H1 (cell line): Measurements from ENCODE around the gene PTPA. TPM values are rescaled to one million over a fixed set of nuclear protein-coding genes. Genes with fewer than 3 reads are reported as not detected.

Source experiments
- CHD2 ChIP-seq: IDR thresholded peaks from 2 replicates; pipeline ENCODE4 v1.6.1; 2012; ENCODE audit warnings: low read length, improper control_type of control experiment
- CREB1 ChIP-seq: IDR thresholded peaks from 2 replicates; pipeline ENCODE4 v1.6.1; 2012; ENCODE audit warnings: inconsistent platforms
- JUND ChIP-seq: IDR thresholded peaks from 2 replicates; pipeline ENCODE4 v1.6.1; 2011; ENCODE audit warnings: mild to moderate bottlenecking, improper control_type of control experiment, low read length
- KDM5A ChIP-seq: fragments of 200-600 bp; IDR thresholded peaks from 2 replicates; pipeline ENCODE4 v1.7.1; 2012; ENCODE audit warnings: mild to moderate bottlenecking, low read length, inconsistent platforms, mixed read lengths
- POLR2AphosphoS5 ChIP-seq: IDR thresholded peaks from 2 replicates; pipeline ENCODE4 v1.6.1; 2011; ENCODE audit warnings: low read depth, low read length
- RAD21 ChIP-seq, 2 experiments: IDR thresholded peaks in 1 of 2; conservative IDR thresholded peaks in 1 of 2; 2 replicates each; pipeline ENCODE4 v1.6.1; 2011; ENCODE audit warnings: low read depth in 2 of 2, low read length in 2 of 2, improper control_type of control experiment in 1 of 2, inconsistent platforms in 1 of 2, mild to moderate bottlenecking in 1 of 2, moderate library complexity in 1 of 2
- RBBP5 ChIP-seq: IDR thresholded peaks from 2 replicates; pipeline ENCODE4 v1.7.1; 2012; ENCODE audit warnings: low read depth, mild to moderate bottlenecking, inconsistent platforms, low read length, moderate library complexity, borderline replicate concordance
- RXRA ChIP-seq: IDR thresholded peaks from 2 replicates; pipeline ENCODE4 v1.6.1; 2011; ENCODE audit warnings: low read depth, mild to moderate bottlenecking, low read length, moderate library complexity; ENCODE audit not compliant: insufficient read depth
- SIRT6 ChIP-seq: IDR thresholded peaks from one replicate; pipeline ENCODE4 v1.7.1; 2012; ENCODE audit warnings: low read length, inconsistent platforms
- TCF12 ChIP-seq: IDR thresholded peaks from 2 replicates; pipeline ENCODE4 v1.6.1; 2011; ENCODE audit warnings: low read depth, mild to moderate bottlenecking, low read length
- polyA plus RNA-seq, 7 experiments: library from polyadenylated mRNA; depleted of rRNA in 3 of 7; stranded (reverse) in 5 of 7; unstranded in 2 of 7; fragments of >200 nt in 5 of 7; fragments of 200-250 nt in 2 of 7; gene quantifications; 1 replicate in 5 of 7; 2 replicates in 1 of 7; 4 replicates in 1 of 7; pipeline versions ENCODE4 v1.2.1 to v1.2.3, GENCODE V29; 2011 to 2013; ENCODE audit warnings: missing spikeins in 2 of 7, mixed read lengths in 2 of 7
- total RNA-seq: library from RNA; stranded (reverse); fragmentation: NEBNext Ultra II Directional; extraction: Animal tissue kit (Norgen Biotek cat#: 25700); gene quantifications from 2 replicates; pipeline ENCODE4 v1.2.1, GENCODE V29; 2021
- TF ChIP-seq, protein P1 (sequence below): fragments of 300-600 bp; sonication (generic); IDR thresholded peaks from 2 replicates; pipeline ENCODE4 v1.7.1; 2012; ENCODE audit warnings: low read length, moderate library complexity, mild to moderate bottlenecking, inconsistent platforms; ENCODE audit not compliant: insufficient replicate concordance

The PTPA gene
- total and polyA plus RNA-seq, 2 of the 8 experiments (the other 6 are each of a cell fraction or from before 2014, with no cell fraction given) = 114 to 145 TPM

DNA sequence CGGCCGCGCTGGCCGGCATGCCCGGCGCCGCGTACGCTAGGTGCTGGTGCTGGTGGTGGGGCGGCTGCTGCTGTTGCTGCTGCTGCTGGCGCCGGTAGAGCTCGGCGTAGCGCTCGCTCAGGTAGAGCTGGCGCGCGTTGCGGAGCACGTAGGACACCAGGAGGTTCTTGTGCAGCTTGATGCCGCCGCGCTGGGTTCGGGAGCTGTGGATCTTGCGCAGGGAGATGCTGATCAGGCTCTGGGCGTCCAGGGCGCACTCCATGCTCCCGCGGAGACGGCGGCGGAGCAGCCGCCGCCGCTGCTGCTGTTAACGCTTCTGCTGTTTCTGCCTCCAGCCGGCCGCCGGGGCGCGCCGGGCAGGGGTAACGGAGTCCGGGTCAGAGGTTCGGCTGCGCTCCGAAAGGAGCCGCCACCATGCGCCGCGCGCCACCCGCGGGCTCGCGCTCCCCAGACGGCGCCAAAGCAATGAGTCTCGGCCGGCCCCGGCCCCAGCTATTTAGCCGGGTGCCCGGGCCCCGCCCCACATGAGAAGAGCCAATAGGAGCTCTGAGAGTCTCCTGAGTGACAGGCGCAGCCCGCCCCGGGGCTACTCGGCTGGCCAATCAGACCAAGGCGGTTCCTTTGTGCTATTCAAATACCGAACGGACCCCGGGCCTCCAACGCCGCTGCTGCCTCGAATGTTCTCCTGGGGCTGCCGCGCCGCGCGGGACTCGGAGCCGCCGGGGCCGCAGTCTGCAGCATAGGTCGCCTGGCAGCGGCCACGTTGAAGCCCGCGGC is 66.8 kb downstream of the PTPA start, which contains the start of gene IER5L (continued):
- TF ChIP-seq, protein P1, sequence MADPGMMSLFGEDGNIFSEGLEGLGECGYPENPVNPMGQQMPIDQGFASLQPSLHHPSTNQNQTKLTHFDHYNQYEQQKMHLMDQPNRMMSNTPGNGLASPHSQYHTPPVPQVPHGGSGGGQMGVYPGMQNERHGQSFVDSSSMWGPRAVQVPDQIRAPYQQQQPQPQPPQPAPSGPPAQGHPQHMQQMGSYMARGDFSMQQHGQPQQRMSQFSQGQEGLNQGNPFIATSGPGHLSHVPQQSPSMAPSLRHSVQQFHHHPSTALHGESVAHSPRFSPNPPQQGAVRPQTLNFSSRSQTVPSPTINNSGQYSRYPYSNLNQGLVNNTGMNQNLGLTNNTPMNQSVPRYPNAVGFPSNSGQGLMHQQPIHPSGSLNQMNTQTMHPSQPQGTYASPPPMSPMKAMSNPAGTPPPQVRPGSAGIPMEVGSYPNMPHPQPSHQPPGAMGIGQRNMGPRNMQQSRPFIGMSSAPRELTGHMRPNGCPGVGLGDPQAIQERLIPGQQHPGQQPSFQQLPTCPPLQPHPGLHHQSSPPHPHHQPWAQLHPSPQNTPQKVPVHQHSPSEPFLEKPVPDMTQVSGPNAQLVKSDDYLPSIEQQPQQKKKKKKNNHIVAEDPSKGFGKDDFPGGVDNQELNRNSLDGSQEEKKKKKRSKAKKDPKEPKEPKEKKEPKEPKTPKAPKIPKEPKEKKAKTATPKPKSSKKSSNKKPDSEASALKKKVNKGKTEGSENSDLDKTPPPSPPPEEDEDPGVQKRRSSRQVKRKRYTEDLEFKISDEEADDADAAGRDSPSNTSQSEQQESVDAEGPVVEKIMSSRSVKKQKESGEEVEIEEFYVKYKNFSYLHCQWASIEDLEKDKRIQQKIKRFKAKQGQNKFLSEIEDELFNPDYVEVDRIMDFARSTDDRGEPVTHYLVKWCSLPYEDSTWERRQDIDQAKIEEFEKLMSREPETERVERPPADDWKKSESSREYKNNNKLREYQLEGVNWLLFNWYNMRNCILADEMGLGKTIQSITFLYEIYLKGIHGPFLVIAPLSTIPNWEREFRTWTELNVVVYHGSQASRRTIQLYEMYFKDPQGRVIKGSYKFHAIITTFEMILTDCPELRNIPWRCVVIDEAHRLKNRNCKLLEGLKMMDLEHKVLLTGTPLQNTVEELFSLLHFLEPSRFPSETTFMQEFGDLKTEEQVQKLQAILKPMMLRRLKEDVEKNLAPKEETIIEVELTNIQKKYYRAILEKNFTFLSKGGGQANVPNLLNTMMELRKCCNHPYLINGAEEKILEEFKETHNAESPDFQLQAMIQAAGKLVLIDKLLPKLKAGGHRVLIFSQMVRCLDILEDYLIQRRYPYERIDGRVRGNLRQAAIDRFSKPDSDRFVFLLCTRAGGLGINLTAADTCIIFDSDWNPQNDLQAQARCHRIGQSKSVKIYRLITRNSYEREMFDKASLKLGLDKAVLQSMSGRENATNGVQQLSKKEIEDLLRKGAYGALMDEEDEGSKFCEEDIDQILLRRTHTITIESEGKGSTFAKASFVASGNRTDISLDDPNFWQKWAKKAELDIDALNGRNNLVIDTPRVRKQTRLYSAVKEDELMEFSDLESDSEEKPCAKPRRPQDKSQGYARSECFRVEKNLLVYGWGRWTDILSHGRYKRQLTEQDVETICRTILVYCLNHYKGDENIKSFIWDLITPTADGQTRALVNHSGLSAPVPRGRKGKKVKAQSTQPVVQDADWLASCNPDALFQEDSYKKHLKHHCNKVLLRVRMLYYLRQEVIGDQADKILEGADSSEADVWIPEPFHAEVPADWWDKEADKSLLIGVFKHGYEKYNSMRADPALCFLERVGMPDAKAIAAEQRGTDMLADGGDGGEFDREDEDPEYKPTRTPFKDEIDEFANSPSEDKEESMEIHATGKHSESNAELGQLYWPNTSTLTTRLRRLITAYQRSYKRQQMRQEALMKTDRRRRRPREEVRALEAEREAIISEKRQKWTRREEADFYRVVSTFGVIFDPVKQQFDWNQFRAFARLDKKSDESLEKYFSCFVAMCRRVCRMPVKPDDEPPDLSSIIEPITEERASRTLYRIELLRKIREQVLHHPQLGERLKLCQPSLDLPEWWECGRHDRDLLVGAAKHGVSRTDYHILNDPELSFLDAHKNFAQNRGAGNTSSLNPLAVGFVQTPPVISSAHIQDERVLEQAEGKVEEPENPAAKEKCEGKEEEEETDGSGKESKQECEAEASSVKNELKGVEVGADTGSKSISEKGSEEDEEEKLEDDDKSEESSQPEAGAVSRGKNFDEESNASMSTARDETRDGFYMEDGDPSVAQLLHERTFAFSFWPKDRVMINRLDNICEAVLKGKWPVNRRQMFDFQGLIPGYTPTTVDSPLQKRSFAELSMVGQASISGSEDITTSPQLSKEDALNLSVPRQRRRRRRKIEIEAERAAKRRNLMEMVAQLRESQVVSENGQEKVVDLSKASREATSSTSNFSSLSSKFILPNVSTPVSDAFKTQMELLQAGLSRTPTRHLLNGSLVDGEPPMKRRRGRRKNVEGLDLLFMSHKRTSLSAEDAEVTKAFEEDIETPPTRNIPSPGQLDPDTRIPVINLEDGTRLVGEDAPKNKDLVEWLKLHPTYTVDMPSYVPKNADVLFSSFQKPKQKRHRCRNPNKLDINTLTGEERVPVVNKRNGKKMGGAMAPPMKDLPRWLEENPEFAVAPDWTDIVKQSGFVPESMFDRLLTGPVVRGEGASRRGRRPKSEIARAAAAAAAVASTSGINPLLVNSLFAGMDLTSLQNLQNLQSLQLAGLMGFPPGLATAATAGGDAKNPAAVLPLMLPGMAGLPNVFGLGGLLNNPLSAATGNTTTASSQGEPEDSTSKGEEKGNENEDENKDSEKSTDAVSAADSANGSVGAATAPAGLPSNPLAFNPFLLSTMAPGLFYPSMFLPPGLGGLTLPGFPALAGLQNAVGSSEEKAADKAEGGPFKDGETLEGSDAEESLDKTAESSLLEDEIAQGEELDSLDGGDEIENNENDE = no peak
- TF ChIP-seq POLR2AphosphoS5 (peak; percentile 84), CHD2 (peak; percentile 84), CREB1 (no peak), SIRT6 (no peak), TCF12 (no peak), JUND (no peak), RXRA (no peak), RBBP5 (peak; percentile 75; the same call in 1 of the 2 replicates), KDM5A (no peak), RAD21 (IDR thresholded peaks at IDR 0.05 in 1 of 2, conservative IDR thresholded peaks at IDR 0.05 in 1 of 2; ENCODE audit: low read depth in 2 of 2, low read length in 2 of 2) (no peak; a peak in 1 of 4 replicates)
